GM18951 (cell line): Measurements from ENCODE around the gene GLRX.
"Not testable (repeated sequence)": the region's sequence is repeated elsewhere in the genome, so short reads cannot be mapped to it uniquely, and the experiment has no call there.

Experiments
- POLR2A ChIP-seq: IDR thresholded peaks from 4 replicates; pipeline ENCODE4 v1.6.1; 2011; ENCODE audit warnings: mild to moderate bottlenecking; ENCODE audit not compliant: insufficient read length, insufficient read depth; ENCODE audit errors: extremely low read depth
- in situ Hi-C: fragments of 300-500 bp; cut with MboI; formaldehyde crosslinking; loops from one replicate; pipeline ENCODE4 v1.12.0; 2022; ENCODE audit warnings: low sequenced_read_pairs, mixed read lengths, inconsistent platforms; ENCODE audit not compliant: unreplicated experiment

GLRX gene

DNA sequence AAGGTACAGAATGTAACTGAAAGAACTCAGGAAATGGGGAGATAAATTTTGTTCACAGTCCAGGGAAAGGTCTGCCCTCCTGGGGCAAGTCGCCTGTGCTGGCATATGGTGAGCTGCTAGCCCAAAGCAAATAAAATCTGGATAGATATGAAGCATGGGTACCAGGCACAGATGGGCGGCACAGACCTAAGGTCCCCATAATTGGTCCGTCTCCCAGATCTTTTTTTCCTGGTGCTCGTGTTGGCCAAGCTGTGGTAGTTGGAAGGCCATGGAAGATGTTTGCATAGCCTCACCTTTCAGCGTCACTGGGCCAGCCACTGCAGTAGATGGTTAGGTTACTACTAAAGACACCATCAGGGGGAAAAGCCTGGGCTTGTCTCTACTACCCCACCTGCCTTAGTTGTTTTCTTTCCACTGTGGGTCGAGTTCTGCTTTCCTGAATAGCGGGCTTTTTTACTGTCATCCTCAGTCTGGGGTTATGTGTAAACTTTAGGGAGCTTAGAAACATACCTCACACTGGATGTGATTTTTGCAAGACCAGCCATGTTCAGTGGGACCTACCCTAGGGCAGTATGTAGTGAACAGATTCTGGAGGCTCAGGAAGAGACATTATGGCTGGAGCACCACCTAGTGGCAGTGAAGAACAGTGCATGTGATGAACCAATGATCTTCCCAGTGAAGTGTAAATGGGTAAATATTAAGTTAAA lies 24.2 kb upstream of the GLRX start:
- no peak for TF ChIP-seq POLR2A
- in situ Hi-C loops = loop anchor here (5.0 to 10.0 kb wide), 2 partner anchors 59 to 182 kb away; no protein-coding TSS in a partner anchor

DNA sequence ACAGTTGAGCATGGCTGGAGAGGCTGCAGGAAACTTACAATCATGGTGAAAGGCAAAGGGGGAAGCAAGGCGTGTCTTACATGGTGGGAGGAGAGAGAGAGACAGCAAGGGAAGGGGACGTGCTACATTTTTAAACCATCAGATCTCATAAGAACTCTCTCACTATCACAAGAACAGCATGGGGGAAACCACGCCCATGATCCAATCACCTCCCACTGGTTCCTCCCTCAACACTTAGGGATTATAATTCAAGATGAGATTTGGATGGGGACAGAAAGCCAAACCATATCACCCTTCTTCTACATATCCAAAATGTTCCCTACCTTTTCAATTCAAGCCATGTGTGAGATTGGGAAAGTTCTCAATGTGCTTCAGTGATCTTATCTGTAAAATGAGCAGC lies 22.9 kb upstream of the GLRX start:
- TF ChIP-seq POLR2A = no peak
- in situ Hi-C loops = loop anchor here (5.0 to 10.0 kb wide), 2 partner anchors 58 to 181 kb away; no protein-coding TSS in a partner anchor

- in situ Hi-C loops = loop anchor here (10.0 kb wide), 1 partner anchor 179 kb away; no protein-coding TSS in a partner anchor
- TF ChIP-seq POLR2A = no peak
These were observed 21.3 kb upstream of the GLRX start for GRCh38 chr5:95843733-95844223.

DNA sequence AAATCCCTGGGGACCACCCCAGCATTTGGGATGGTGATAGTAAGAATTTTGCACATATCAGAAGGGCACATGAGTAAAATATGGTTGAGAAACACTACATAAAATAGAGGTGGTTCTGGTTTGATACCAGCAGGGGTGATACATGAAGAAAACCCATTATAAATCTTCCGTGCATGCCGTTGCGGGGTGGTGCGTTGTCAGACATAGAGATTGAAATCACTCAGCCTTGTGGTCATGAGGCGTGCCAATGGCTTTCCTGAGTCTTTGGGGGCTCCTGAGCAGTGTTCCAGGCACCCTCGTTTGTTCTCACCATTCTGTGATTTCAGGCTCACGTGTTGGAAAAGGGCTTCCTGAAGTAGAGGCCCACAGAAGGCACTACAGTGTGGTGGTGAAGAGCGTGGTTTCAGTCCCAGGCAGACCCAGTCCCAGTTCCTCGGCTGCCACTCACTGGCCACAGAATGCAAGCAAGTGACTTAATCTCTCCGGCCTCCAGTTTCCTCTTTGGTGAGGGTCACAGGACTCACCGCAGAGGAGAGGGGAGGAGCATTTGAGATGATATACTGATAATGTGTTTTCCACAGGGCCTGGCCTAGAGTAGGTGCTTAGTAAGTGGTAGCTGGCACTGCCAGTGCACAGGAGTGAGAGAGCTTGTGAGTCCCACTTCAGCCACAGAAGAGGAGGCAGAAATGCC lies 20.5 kb upstream of the GLRX start:
- in situ Hi-C loops = loop anchor here (10.0 kb wide), 1 partner anchor 178 kb away; no protein-coding TSS in a partner anchor

DNA sequence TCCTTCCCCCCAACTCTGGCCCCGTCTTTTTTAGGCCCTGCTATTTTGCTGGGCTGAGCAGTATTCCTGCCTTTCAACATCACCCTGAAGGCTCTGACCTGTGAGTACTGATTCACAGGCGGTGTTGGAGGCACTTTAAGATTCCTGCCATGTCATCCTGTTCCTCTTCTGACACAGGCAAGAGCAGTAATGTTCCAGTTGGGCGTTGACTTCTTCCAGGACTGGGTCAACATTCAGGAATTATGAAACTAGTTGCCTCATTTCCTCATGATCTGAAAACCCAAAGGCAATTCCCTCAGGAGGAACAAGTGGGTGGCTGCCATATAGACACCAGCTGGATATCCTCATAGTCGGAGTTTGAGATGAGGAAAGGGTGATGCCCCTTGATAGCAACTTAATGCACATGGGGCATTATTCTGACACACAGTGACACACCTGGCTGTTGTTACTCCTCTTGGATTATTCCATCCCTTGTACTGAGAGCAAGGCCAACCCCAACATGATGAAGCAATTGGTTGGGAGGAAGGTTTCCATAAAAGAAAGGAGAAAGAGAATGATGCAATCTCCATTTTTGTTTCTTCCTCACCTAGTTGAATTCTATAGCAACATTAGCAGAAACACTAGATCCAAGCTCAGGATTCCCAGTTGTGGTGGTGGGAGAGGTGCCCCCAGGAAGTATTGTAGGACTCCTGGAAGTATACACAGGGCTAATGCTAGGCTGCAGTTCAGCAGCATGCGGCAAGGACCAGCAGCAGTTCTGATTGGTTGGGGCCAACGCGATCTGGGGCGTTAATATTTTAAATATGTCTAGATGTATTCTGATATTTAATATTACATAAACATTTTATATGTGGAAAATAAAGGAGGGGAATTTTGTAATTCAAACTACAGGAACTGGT lies 19.6 kb upstream of the GLRX start:
- in situ Hi-C loops = loop anchor here (10.0 kb wide), 1 partner anchor 177 kb away; no protein-coding TSS in a partner anchor

More for the DNA sequence above, 20.5 kb upstream of the GLRX start:
- no peak for TF ChIP-seq POLR2A

DNA sequence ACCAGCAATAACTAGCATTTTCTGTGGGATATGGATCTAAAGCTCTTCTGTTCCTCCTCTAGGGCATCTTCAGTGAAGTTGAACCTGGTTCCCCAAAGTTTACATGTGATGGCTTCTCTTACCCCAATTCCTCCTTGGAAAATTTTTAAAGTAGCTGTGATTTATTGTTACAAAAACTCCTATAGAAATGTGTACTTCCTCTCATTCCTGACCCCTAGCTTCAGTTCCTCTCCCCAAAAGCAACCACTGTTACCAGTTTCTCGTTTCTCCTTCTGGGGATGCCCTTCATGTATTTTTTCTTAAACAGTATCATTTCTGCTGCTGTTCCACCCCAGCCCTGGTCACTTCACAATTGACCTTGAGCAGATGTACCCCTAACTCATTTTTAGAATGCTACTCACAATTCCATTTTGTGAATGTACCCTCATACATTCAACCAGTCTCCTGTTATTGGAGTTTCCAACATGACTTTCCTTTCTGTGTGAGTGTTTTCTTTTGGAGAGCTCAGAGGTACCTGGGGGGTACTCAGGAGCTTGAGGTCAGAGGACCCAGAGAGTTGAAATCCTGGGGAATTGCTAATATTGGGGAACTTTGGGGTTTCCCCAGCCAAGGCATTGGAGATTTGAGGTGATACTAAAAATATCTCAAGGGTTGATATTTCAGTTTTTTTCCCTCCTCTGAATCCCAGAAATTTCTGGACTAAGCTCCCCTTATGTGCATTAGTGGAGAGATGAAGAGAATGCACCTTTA lies 18.6 kb upstream of the GLRX start:
- no peak for TF ChIP-seq POLR2A
- in situ Hi-C loops = loop anchor here (10.0 kb wide), 1 partner anchor 176 kb away; no protein-coding TSS in a partner anchor

More for the DNA sequence above, 19.6 kb upstream of the GLRX start:
- TF ChIP-seq POLR2A = no peak

GRCh38 chr5:95839658-95840057 lies 17.1 kb upstream of the GLRX start:
- in situ Hi-C loops = loop anchor here (10.0 kb wide), 1 partner anchor 175 kb away; no protein-coding TSS in a partner anchor
- no peak for TF ChIP-seq POLR2A

- TF ChIP-seq POLR2A = no peak
- in situ Hi-C loops = no loop called here
These were observed 16.0 kb upstream of the GLRX start for GRCh38 chr5:95838556-95838955.

DNA sequence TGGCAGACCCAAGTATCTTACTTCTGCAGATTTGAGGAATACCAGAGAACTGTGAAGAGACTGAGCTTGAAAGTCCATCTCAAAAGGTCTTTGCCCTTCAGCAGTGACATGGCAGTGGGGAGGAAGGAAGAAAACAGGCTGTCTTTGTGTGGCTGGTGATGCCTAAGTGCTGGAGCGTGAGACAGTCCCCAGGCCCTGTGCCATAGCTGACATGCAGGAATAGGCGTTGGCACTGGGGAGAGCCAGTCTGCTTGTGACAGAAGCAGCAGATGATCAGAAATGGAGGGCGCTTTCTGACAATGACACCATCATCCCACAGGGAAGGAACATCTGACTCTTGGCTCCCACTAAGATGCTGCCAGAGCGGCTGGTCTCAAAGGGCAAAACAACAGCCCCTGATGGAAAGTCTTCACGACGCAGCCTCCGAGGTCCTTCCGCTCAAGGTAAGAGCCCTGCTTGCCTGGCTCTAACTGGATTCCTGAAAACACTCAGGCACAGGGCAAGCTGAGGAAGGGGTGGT lies 15.5 kb upstream of the GLRX start:
- in situ Hi-C loops = no loop called here
- no peak for TF ChIP-seq POLR2A

GRCh38 chr5:95837492-95837891 lies 15.0 kb upstream of the GLRX start:
- in situ Hi-C loops = no loop called here
- no peak for TF ChIP-seq POLR2A

GRCh38 chr5:95836971-95837370 lies 14.4 kb upstream of the GLRX start:
- in situ Hi-C loops = not testable (repeated sequence)

DNA sequence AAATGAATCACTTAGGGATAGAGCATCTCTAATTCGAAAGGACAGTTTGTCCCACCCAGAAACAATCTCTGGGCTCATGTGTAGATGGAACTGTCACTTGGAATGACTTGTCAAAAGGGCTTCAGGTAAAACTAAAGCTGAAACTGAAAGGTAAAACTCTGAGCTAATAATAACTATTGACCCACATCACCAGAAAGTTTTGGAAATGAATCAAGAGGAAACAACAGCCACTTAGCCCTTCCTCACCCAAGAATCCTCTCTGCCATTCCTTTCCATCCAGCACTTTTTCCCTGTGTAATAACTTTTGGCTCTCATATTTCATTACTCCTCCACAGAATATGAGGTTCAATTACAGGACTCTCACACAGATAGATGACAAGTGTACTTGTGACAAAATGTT lies 14.0 kb upstream of the GLRX start:
- in situ Hi-C loops = no loop called here
- no peak for TF ChIP-seq POLR2A
